Activated gamma-delta T cell treated with anti-CD3 and anti-CD28 coated beads, Interleukin-2, amount 50 U/mL, for 16 hours (primary cell): ENCODE results near the gene HDAC4.
"Not testable (repeated sequence)": the region's sequence is repeated elsewhere in the genome, so short reads cannot be mapped to it uniquely, and the experiment has no call there.

Experiments
- DNase-seq: peaks from one replicate; pipeline ENCODE4 v3.0.0-alpha.2; 2020; ENCODE audit warnings: low read depth

Gene HDAC4

GRCh38 chr2:239294571-239295054 is 106.2 kb downstream of the HDAC4 start:
- no peak for DNase-seq

- no peak for DNase-seq
These were observed 106.9 kb downstream of the HDAC4 start for GRCh38 chr2:239293775-239294430.

GRCh38 chr2:239292959-239293774 is 107.7 kb downstream of the HDAC4 start:
- DNase-seq, result no peak

- DNase-seq, result no peak
These were observed 108.3 kb downstream of the HDAC4 start for GRCh38 chr2:239292531-239292930.

- no peak for DNase-seq
These were observed 109.1 kb downstream of the HDAC4 start for GRCh38 chr2:239291475-239292350.

GRCh38 chr2:239290618-239291474 is 110.0 kb downstream of the HDAC4 start:
- DNase-seq, result no peak

- DNase-seq, result no peak
These were observed 111.3 kb downstream of the HDAC4 start for GRCh38 chr2:239289545-239289944.

GRCh38 chr2:239288951-239289511 is 111.8 kb downstream of the HDAC4 start:
- no peak for DNase-seq

GRCh38 chr2:239288237-239288636 is 112.6 kb downstream of the HDAC4 start:
- DNase-seq, result no peak

GRCh38 chr2:239287461-239287860 is 113.4 kb downstream of the HDAC4 start:
- no peak for DNase-seq

- no peak for DNase-seq
These were observed 113.9 kb downstream of the HDAC4 start for GRCh38 chr2:239286901-239287300.

GRCh38 chr2:239285932-239286230 is 114.9 kb downstream of the HDAC4 start:
- no peak for DNase-seq

GRCh38 chr2:239285071-239285931 is 115.5 kb downstream of the HDAC4 start:
- DNase-seq, result no peak

- no peak for DNase-seq
These were observed 116.6 kb downstream of the HDAC4 start for GRCh38 chr2:239283961-239284795.

GRCh38 chr2:239283288-239283945 is 117.4 kb downstream of the HDAC4 start:
- no peak for DNase-seq

GRCh38 chr2:239282448-239283287 is 118.2 kb downstream of the HDAC4 start:
- DNase-seq, result no peak

GRCh38 chr2:239280296-239281017 is 120.4 kb downstream of the HDAC4 start:
- DNase-seq, result not testable (repeated sequence)
